HG02885 (cell line): Measurements from ENCODE around the gene AHCYL1.

Source experiments
- ATAC-seq: cut with Tn5 transposase; IDR thresholded peaks from one replicate; pipeline ENCODE4 v1.9.1; 2021; ENCODE audit warnings: mild to moderate bottlenecking; ENCODE audit not compliant: unreplicated experiment, poor library complexity

Gene AHCYL1

GRCh38 chr1:110056776-110057175 is 72.2 kb downstream of the AHCYL1 start:
- no peak for ATAC-seq

- ATAC-seq: no peak
These were observed 73.5 kb downstream of the AHCYL1 start for GRCh38 chr1:110057963-110058518.

GRCh38 chr1:110058591-110058990 is 74.0 kb downstream of the AHCYL1 start:
- ATAC-seq: no peak

GRCh38 chr1:110059133-110059863 is 74.7 kb downstream of the AHCYL1 start:
- no peak for ATAC-seq

- peak; percentile 59 for ATAC-seq
These were observed 75.6 kb downstream of the AHCYL1 start for GRCh38 chr1:110060034-110060661.

GRCh38 chr1:110060662-110061060 is 76.1 kb downstream of the AHCYL1 start:
- ATAC-seq: no peak

GRCh38 chr1:110061341-110061740 is 76.8 kb downstream of the AHCYL1 start:
- no peak for ATAC-seq

- no peak for ATAC-seq
These were observed 78.0 kb downstream of the AHCYL1 start for GRCh38 chr1:110062612-110063011.

GRCh38 chr1:110063781-110064180 is 79.2 kb downstream of the AHCYL1 start:
- no peak for ATAC-seq

- ATAC-seq: no peak
These were observed 80.2 kb downstream of the AHCYL1 start for GRCh38 chr1:110064576-110065337.

GRCh38 chr1:110065841-110066240 is 81.3 kb downstream of the AHCYL1 start:
- no peak for ATAC-seq

- no peak for ATAC-seq
These were observed 82.9 kb downstream of the AHCYL1 start for GRCh38 chr1:110067479-110067892.

GRCh38 chr1:110067893-110068645 is 83.5 kb downstream of the AHCYL1 start:
- ATAC-seq: no peak

GRCh38 chr1:110068646-110069403 is 84.3 kb downstream of the AHCYL1 start:
- no peak for ATAC-seq

GRCh38 chr1:110069404-110070281 is 85.1 kb downstream of the AHCYL1 start:
- no peak for ATAC-seq

- no peak for ATAC-seq
These were observed 85.7 kb downstream of the AHCYL1 start for GRCh38 chr1:110070282-110070669.

- no peak for ATAC-seq
These were observed 86.2 kb downstream of the AHCYL1 start, which contains the start of gene ALX3 for GRCh38 chr1:110070671-110071242. Gene ALX3, minus strand, starts transcription at chr1:110070672. Its CDS starts 60 bp downstream, at chr1:110070612.
